Measurements from ENCODE around the gene TBC1D22A. TPM values are rescaled to one million over a fixed set of nuclear protein-coding genes. Genes with fewer than 3 reads are reported as not detected.

Gene TBC1D22A
- total and polyA plus RNA-seq, 9 donors: 12.5 to 25.6 (median 18.5) TPM

GRCh38 chr22:47201996-47202818, 439.8 kb downstream of the TBC1D22A start:
- H3K4me1 ChIP-seq (ENCODE audit: insufficient read depth): peaks cover 25% of the 10 kb centered on the region
- H3K9me3 ChIP-seq: no peaks in the 10 kb centered on the region
- H3K4me3 ChIP-seq: no peak overlapping the region
- DNase-seq: peak in 2 of 5 donors; percentile 13 to 36
- no peak overlapping the region for H3K27ac ChIP-seq
- TF ChIP-seq POLR2A (IDR thresholded peaks at IDR 0.05): no peak
- TF ChIP-seq CTCF (IDR thresholded peaks at IDR 0.05): no peak
- no peak for TF ChIP-seq EP300 (IDR thresholded peaks at IDR 0.05)
- H3K27me3 ChIP-seq: no peaks in the 10 kb centered on the region
- 72 to 82% (median 75%) methylated on average over 17 to 27 of the region's 27 CpGs for WGBS, 3 donors
- no peaks in the 10 kb centered on the region for H3K36me3 ChIP-seq
- intact Hi-C loops (cut with DNase I): no loop called here

- Histone ChIP-seq H3K4me3 (no peak overlapping the region), H3K27me3 (no peaks in the 10 kb centered on the region), H3K36me3 (no peaks in the 10 kb centered on the region), H3K4me1 (ENCODE audit: insufficient read depth) (peaks cover 25% of the 10 kb centered on the region), H3K27ac (no peak overlapping the region), H3K9me3 (no peaks in the 10 kb centered on the region)
- DNase-seq: peak in 1 of 5 donors; percentile 19
- intact Hi-C loops (cut with DNase I): no loop called here
- 77 to 81% (median 79%) methylated on average over 16 of the region's 16 CpGs for WGBS, 3 donors
- TF ChIP-seq EP300 (IDR thresholded peaks at IDR 0.05): no peak
- TF ChIP-seq CTCF (IDR thresholded peaks at IDR 0.05): no peak
- no peak for TF ChIP-seq POLR2A (IDR thresholded peaks at IDR 0.05)
Measured at GRCh38 chr22:47202819-47203553, 440.5 kb downstream of the TBC1D22A start.

GRCh38 chr22:47203554-47203991, 441.1 kb downstream of the TBC1D22A start:
- no peaks in the 10 kb centered on the region for H3K9me3 ChIP-seq
- H3K27me3 ChIP-seq: no peaks in the 10 kb centered on the region
- peak; percentile 79 to 89 (median 83) for DNase-seq
- H3K4me1 ChIP-seq (ENCODE audit: insufficient read depth): peaks cover 25% of the 10 kb centered on the region
- WGBS, 3 donors: 18 to 22% (median 20%) methylated on average over 10 of the region's 10 CpGs
- H3K27ac ChIP-seq: no peak overlapping the region
- no peak overlapping the region for H3K4me3 ChIP-seq
- no peak for TF ChIP-seq CTCF (IDR thresholded peaks at IDR 0.05)
- TF ChIP-seq POLR2A (IDR thresholded peaks at IDR 0.05): no peak
- no peak for TF ChIP-seq EP300 (IDR thresholded peaks at IDR 0.05)
- intact Hi-C loops (cut with DNase I): no loop called here
- no peaks in the 10 kb centered on the region for H3K36me3 ChIP-seq

- Histone ChIP-seq H3K4me3 (no peak overlapping the region), H3K4me1 (ENCODE audit: insufficient read depth) (peaks cover 25% of the 10 kb centered on the region), H3K27me3 (no peaks in the 10 kb centered on the region), H3K9me3 (no peaks in the 10 kb centered on the region), H3K27ac (no peak overlapping the region), H3K36me3 (no peaks in the 10 kb centered on the region)
- peak; percentile 75 to 86 (median 77) for DNase-seq
- TF ChIP-seq POLR2A (IDR thresholded peaks at IDR 0.05) (no peak), EP300 (IDR thresholded peaks at IDR 0.05) (no peak), CTCF (IDR thresholded peaks at IDR 0.05) (no peak)
- intact Hi-C loops (cut with DNase I): no loop called here
- 55 to 56% (median 56%) methylated on average over 28 of the region's 28 CpGs for WGBS, 3 donors
Measured at GRCh38 chr22:47204002-47204979, 441.8 kb downstream of the TBC1D22A start.

Data from ovary (tissue), 9 donors.